Suprapubic skin (tissue), 4 donors: Measurements from ENCODE around the gene FBXO3.

Experiments used
- POLR2A ChIP-seq, 2 donors: fragments of 450-650 bp; IDR thresholded peaks; one replicate each; pipeline ENCODE4 v1.6.1; 2017; ENCODE audit warnings: antibody characterized with exemption in 2 of 2, mild to moderate bottlenecking in 2 of 2, moderate library complexity in 2 of 2
- POLR2AphosphoS5 ChIP-seq, 3 donors: sonication (generic); formaldehyde crosslinking; IDR thresholded peaks; one replicate each; pipeline ENCODE4 v1.6.1; 2017; ENCODE audit warnings: antibody characterized with exemption in 3 of 3
- TF ChIP-seq, protein P1 (sequence below), 2 donors: fragments of 200-600 bp in 1 of 2; fragments of 450-650 bp in 1 of 2; sonication (generic) in 1 of 2; IDR thresholded peaks; one replicate each; pipeline ENCODE4 v1.5.1; 2016 to 2019; ENCODE audit warnings: antibody characterized with exemption in 2 of 2, mild to moderate bottlenecking in 1 of 2, moderate library complexity in 1 of 2

GRCh38 chr11:33734441-33735270 lies 39.7 kb downstream of the FBXO3 start:
- TF ChIP-seq POLR2A (IDR thresholded peaks at IDR 0.05) (no peak), POLR2AphosphoS5 (IDR thresholded peaks at IDR 0.05) (no peak)
- TF ChIP-seq, protein P1, sequence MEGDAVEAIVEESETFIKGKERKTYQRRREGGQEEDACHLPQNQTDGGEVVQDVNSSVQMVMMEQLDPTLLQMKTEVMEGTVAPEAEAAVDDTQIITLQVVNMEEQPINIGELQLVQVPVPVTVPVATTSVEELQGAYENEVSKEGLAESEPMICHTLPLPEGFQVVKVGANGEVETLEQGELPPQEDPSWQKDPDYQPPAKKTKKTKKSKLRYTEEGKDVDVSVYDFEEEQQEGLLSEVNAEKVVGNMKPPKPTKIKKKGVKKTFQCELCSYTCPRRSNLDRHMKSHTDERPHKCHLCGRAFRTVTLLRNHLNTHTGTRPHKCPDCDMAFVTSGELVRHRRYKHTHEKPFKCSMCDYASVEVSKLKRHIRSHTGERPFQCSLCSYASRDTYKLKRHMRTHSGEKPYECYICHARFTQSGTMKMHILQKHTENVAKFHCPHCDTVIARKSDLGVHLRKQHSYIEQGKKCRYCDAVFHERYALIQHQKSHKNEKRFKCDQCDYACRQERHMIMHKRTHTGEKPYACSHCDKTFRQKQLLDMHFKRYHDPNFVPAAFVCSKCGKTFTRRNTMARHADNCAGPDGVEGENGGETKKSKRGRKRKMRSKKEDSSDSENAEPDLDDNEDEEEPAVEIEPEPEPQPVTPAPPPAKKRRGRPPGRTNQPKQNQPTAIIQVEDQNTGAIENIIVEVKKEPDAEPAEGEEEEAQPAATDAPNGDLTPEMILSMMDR (IDR thresholded peaks at IDR 0.05), result no peak
